Mucosa of rectum (tissue), 2 donors: ENCODE results near the gene TRIM21.
"Not testable (repeated sequence)": the region's sequence is repeated elsewhere in the genome, so short reads cannot be mapped to it uniquely, and the experiment has no call there.

Experiments
- H3K27ac ChIP-seq, 2 donors: one replicate each; pipeline ENCODE4 v1.7.0; 2013; ENCODE audit warnings: inconsistent platforms in 2 of 2, low read depth in 2 of 2, low read length in 2 of 2
- H3K27me3 ChIP-seq, 2 donors: one replicate each; pipeline ENCODE4 v1.7.0; 2013; ENCODE audit warnings: low read length in 2 of 2; ENCODE audit not compliant: control insufficient read depth in 2 of 2, insufficient read depth in 2 of 2
- H3K36me3 ChIP-seq, 2 donors: one replicate each; pipeline ENCODE4 v1.7.0; 2013; ENCODE audit warnings: low read length in 2 of 2; ENCODE audit not compliant: control insufficient read depth in 2 of 2, insufficient read depth in 2 of 2
- H3K4me1 ChIP-seq, 2 donors: one replicate each; pipeline ENCODE4 v1.7.0; 2013; ENCODE audit warnings: low read length in 2 of 2, mild to moderate bottlenecking in 1 of 2; ENCODE audit not compliant: control insufficient read depth in 2 of 2, insufficient read depth in 2 of 2
- H3K4me3 ChIP-seq, 2 donors: one replicate each; pipeline ENCODE4 v1.7.0; 2013; ENCODE audit warnings: low read length in 2 of 2
- H3K9ac ChIP-seq, 2 donors: one replicate each; pipeline ENCODE4 v1.7.0; 2013; ENCODE audit warnings: low read length in 2 of 2, low read depth in 1 of 2, mild to moderate bottlenecking in 1 of 2
- H3K9me3 ChIP-seq, 2 donors: one replicate each; pipeline ENCODE4 v1.7.0; 2013; ENCODE audit warnings: low read length in 2 of 2; ENCODE audit not compliant: control insufficient read depth in 2 of 2
- donor health status: healthy.
- donor health status: Normal muscosa, but diverticular disease.

The TRIM21 gene

DNA sequence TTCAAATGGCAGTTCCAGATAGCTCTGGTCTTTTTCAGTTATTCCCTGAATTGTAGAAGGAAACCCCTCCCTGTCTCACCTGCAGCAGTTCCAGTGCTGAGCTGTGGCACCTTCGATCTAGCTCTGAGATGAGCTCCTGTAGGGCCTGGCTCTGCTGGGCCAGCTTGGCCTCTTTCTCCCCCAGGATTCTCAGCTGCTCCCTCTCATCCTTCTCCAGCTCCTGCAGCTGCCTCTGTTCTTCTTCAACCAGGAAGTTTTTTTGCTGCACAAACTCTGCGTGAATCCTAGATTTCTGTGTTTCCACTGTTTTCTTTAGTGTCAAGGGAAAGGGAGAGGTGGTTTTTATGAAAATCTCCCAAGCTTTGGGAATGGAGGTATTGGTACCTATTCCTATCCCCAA, 5.3 kb downstream of the TRIM21 start:
- peaks cover 52 to 57% of the 10 kb centered on the region in 2 donors for H3K36me3 ChIP-seq
- no peak overlapping the region for H3K27ac ChIP-seq
- H3K4me3 ChIP-seq, result no peak overlapping the region
- no peaks in the 10 kb centered on the region for H3K27me3 ChIP-seq
- no peak overlapping the region for H3K9ac ChIP-seq
- H3K9me3 ChIP-seq, result no peaks in the 10 kb centered on the region
- H3K4me1 ChIP-seq, result no peaks in the 10 kb centered on the region

GRCh38 chr11:4385978-4386740, 7.3 kb downstream of the TRIM21 start:
- Histone ChIP-seq H3K4me3 (no peak overlapping the region), H3K27me3 (no peaks in the 10 kb centered on the region), H3K4me1 (no peaks in the 10 kb centered on the region), H3K36me3 (peaks cover 52 to 57% of the 10 kb centered on the region in 2 donors), H3K9ac (no peak overlapping the region), H3K9me3 (no peaks in the 10 kb centered on the region), H3K27ac (no peak overlapping the region)

DNA sequence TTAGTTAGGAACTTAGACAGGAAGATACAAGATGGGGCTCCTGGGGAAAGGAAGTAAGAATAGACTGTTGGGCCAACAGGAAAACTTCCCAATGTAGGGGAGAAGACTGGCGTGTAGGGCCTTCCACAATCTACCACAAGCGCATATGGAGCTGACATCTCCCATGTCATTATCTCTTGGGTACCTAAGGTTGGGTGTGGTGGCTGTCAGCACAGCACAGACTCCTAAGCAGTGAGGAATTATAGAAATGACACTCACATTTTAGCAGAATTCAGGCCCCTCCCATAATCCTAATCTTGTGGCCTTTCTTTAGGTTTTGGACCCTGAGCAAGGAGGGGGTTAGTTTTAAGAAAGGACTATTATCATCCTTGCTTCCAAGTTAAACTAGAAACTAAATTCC, 11.6 kb downstream of the TRIM21 start:
- no peak overlapping the region for H3K9ac ChIP-seq
- no peaks in the 10 kb centered on the region for H3K4me1 ChIP-seq
- H3K27me3 ChIP-seq, result no peaks in the 10 kb centered on the region
- no peaks in the 10 kb centered on the region for H3K9me3 ChIP-seq
- H3K36me3 ChIP-seq, result peaks cover 20 to 24% of the 10 kb centered on the region in 2 donors
- H3K27ac ChIP-seq, result no peak overlapping the region
- no peak overlapping the region for H3K4me3 ChIP-seq

DNA sequence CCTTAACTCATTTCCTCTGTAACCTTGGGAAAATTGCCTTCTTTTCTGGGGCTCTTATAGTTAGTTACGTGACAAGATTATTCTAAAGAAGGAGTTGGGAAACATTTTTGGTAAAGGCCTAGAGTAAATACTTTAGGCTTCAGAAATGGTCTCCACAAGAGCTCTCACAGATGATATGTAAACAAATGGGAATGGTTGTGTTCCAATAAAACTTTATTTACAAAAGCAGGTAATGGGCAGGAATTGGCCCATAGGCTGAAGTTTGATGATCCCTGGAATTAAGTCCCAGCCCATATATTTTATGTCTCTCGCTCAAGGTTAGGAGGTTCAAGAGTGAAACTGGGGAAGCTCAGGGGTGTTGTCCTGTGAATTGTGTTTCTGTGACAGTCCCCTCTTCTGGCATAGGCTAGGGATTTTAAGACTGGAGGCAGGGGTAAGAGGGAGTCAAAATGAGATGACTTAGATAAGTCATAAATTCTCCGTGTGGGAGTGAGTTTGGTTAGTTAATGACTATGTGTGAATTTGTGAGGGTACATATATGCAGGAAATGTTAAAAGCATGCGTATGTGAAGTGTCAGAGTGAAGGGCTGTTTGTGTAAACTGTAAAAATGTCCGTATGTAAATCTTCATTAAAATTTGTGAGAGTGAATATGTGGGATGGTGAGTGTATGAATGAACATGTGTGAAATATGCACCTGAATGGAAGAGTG, 17.9 kb downstream of the TRIM21 start:
- H3K27ac ChIP-seq, result no peak overlapping the region
- H3K4me3 ChIP-seq, result no peak overlapping the region
- H3K9ac ChIP-seq, result no peak overlapping the region
- no peaks in the 10 kb centered on the region for H3K36me3 ChIP-seq
- no peaks in the 10 kb centered on the region for H3K27me3 ChIP-seq
- no peaks in the 10 kb centered on the region for H3K9me3 ChIP-seq
- no peaks in the 10 kb centered on the region for H3K4me1 ChIP-seq

GRCh38 chr11:4370166-4370565, 23.3 kb downstream of the TRIM21 start:
- Histone ChIP-seq H3K27ac (no peak overlapping the region), H3K9ac (no peak overlapping the region), H3K36me3 (no peaks in the 10 kb centered on the region), H3K4me3 (no peak overlapping the region), H3K27me3 (no peaks in the 10 kb centered on the region), H3K9me3 (no peaks in the 10 kb centered on the region), H3K4me1 (no peaks in the 10 kb centered on the region)

GRCh38 chr11:4368286-4368685, 25.2 kb downstream of the TRIM21 start, which contains the start of gene OR52B4:
OR52B4 (minus strand) TSS chr11:4368386; CDS start chr11:4368295, 91 bp downstream.
- Histone ChIP-seq H3K9me3 (no peaks in the 10 kb centered on the region), H3K9ac (no peak within 1 kb of the TSS)

DNA sequence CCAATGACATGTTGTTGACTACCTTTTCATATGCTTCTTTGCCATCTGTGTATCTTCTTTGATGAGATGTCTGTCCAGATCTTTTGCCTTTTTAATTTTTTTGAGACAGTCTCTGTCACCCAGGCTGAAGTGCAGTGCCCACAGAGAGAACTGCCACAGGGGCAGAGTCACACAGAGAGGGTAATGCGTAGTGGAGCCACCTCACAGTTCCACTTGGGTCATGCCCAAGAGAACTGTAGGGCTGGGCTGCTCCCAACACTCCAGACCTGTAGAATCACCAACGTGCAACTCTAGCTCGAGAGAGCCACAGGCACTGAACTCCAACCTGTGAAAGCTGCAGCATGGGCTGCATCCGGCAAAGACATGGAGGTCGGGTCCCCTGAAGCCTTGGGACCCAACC, 45.4 kb downstream of the TRIM21 start:
- H3K4me3 ChIP-seq, H3K27ac ChIP-seq, H3K4me1 ChIP-seq, H3K36me3 ChIP-seq, H3K9ac ChIP-seq, H3K9me3 ChIP-seq, H3K27me3 ChIP-seq: not testable (repeated sequence)

More at GRCh38 chr11:4368286-4368685, 25.2 kb downstream of the TRIM21 start, which contains the start of gene OR52B4:
- no peaks in the 10 kb centered on the region for H3K4me1 ChIP-seq
- H3K27me3 ChIP-seq, result no peaks in the 10 kb centered on the region
- H3K4me3 ChIP-seq, result no peak within 1 kb of the TSS
- no peaks in the 10 kb centered on the region for H3K36me3 ChIP-seq
- H3K27ac ChIP-seq, result no peak within 1 kb of the TSS

GRCh38 chr11:4345366-4345765, 48.1 kb downstream of the TRIM21 start:
- not testable (repeated sequence) for H3K9me3 ChIP-seq, H3K9ac ChIP-seq, H3K4me1 ChIP-seq, H3K27ac ChIP-seq, H3K27me3 ChIP-seq, H3K4me3 ChIP-seq, H3K36me3 ChIP-seq
